GM12875 (cell line): ENCODE results near the gene ZNF207.

Experiments used
- H3K4me3 ChIP-seq: one replicate; pipeline ENCODE4 v1.5.1; 2011; ENCODE audit warnings: low read depth, low read length, control low read depth
- TF ChIP-seq, protein P1 (sequence below): IDR thresholded peaks from 2 replicates; pipeline ENCODE4 v1.5.1; 2011; ENCODE audit warnings: low read depth, mild to moderate bottlenecking, control low read depth, inconsistent platforms, low read length, moderate library complexity, borderline replicate concordance; ENCODE audit not compliant: insufficient read depth

The ZNF207 gene

DNA sequence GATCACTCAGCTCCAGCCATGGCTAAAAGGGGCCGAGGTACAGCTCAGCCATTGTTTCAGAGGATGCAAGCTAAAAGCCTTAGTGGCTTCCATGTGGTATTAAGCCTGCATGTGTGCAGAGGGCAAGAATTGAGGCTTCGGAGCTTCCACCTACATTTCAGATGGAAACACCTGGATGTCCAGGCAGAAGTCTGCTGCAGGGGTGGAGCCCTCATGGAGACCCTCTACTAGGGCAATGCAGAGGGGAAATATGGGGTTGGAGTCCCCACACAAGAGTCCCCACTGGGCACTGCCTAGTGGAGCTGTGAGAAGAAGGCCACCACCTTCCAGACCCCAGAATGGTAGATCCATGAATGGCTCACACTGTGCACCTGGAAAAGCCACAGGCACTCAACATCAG is 79.6 kb downstream of the ZNF207 start:
- TF ChIP-seq, protein P1, sequence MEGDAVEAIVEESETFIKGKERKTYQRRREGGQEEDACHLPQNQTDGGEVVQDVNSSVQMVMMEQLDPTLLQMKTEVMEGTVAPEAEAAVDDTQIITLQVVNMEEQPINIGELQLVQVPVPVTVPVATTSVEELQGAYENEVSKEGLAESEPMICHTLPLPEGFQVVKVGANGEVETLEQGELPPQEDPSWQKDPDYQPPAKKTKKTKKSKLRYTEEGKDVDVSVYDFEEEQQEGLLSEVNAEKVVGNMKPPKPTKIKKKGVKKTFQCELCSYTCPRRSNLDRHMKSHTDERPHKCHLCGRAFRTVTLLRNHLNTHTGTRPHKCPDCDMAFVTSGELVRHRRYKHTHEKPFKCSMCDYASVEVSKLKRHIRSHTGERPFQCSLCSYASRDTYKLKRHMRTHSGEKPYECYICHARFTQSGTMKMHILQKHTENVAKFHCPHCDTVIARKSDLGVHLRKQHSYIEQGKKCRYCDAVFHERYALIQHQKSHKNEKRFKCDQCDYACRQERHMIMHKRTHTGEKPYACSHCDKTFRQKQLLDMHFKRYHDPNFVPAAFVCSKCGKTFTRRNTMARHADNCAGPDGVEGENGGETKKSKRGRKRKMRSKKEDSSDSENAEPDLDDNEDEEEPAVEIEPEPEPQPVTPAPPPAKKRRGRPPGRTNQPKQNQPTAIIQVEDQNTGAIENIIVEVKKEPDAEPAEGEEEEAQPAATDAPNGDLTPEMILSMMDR = no peak
- no peak overlapping the region for H3K4me3 ChIP-seq
